Measurements from ENCODE around the gene ELF1. TPM values are rescaled to one million over a fixed set of nuclear protein-coding genes. Genes with fewer than 3 reads are reported as not detected.

The ELF1 gene
- total RNA-seq, 2 experiments from 2014 or later, result 120 to 143 TPM

DNA sequence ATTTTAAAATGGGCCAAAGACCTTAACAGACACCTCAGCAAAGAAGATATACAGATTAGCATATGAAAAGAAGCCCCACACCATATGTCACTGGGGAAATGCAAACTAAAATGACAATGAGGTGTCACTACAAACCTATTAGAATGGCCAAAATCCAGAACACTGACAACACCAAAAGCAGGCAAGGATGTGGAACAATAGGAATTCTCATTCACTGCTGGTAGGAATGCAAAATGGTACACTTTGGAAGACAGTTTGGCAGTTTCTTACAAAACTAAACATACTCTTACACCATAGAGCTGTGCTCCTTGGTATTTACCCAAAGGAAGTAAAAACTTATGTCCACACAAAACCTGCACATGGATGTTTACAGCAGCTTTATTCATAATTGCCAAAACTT lies 23.1 kb downstream of the ELF1 start:
- peaks cover 47% of the 10 kb centered on the region for H3K36me3 Mint-ChIP-seq
- H3K4me3 Mint-ChIP-seq, result peak overlapping the region; percentile 60
- no peaks in the 10 kb centered on the region for H3K9me3 Mint-ChIP-seq (ENCODE audit: low read depth)
- peak overlapping the region; percentile 84 for H3K27ac Mint-ChIP-seq
- CTCF ChIA-PET, result interaction anchor here (1.1 kb wide), 1 partner anchor 18 kb away, joined by 3 read pairs; no protein-coding TSS in a partner anchor
- ATAC-seq, result no peak
- H3K4me1 Mint-ChIP-seq, result peaks cover 77% of the 10 kb centered on the region
- no peak for DNase-seq
- no peaks in the 10 kb centered on the region for H3K27me3 Mint-ChIP-seq

DNA sequence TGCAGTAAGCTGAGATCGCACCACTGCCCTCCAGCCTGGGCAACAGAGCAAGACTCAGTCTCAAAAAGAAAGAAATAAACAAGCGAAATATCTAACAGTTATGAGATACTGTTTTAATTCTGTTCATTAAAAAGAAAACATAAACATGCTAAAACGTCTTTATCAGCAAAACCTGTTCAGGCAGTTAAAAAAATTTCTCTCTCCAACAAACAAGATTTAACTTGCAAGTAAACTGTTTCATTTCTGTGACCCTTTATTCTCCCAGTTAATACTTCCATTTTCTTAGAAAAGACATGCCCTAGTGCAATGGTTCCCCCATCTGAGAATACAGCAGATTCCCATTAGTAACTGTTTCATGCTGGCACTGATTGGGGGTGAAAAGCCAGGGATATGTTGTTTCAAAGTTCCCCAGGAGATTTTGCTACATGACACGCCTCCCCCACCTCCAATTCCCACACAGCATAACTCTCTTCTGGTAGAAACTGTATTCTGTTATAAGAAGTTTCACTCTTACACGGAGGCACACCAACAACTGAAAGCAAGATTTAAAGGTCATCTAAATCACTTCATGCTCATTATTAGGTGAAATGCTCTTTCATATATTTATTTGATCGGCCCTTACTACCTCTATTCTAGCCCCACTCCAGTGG lies 24.4 kb downstream of the ELF1 start:
- CTCF ChIA-PET, result interaction anchor here (0.6 to 1.0 kb wide), 3 partner anchors 9 to 205 kb away, joined by 3 to 4 read pairs (median 3); partner anchors contain the start of gene SLC25A15
- peaks cover 42% of the 10 kb centered on the region for H3K36me3 Mint-ChIP-seq
- no peaks in the 10 kb centered on the region for H3K9me3 Mint-ChIP-seq (ENCODE audit: low read depth)
- H3K27ac Mint-ChIP-seq, result peak overlapping the region; percentile 84
- peak overlapping the region; percentile 60 for H3K4me3 Mint-ChIP-seq
- ATAC-seq (peak; percentile 53), DNase-seq (no peak)
- no peaks in the 10 kb centered on the region for H3K27me3 Mint-ChIP-seq
- peaks cover 81% of the 10 kb centered on the region for H3K4me1 Mint-ChIP-seq

DNA sequence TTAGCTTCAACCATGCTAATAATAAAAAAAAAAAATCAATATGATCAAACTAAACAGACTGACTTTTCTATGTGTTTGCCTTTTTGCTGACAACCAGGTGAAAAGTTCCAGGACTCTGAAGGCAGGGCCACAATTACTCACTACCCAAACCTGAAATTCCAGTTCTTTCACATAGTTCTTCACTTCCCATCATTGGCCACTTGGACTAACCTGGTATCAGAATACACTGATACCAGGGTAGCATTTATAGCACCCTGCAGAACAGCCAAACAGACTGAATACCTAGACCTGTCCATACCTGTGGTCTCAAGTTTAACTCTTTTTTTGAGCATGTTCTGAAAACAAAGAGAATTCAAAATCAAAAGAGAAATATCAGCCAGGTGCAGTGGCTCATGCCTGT lies 25.1 kb downstream of the ELF1 start:
- ATAC-seq, result no peak
- no peaks in the 10 kb centered on the region for H3K9me3 Mint-ChIP-seq (ENCODE audit: low read depth)
- no peak overlapping the region for H3K4me3 Mint-ChIP-seq

DNA sequence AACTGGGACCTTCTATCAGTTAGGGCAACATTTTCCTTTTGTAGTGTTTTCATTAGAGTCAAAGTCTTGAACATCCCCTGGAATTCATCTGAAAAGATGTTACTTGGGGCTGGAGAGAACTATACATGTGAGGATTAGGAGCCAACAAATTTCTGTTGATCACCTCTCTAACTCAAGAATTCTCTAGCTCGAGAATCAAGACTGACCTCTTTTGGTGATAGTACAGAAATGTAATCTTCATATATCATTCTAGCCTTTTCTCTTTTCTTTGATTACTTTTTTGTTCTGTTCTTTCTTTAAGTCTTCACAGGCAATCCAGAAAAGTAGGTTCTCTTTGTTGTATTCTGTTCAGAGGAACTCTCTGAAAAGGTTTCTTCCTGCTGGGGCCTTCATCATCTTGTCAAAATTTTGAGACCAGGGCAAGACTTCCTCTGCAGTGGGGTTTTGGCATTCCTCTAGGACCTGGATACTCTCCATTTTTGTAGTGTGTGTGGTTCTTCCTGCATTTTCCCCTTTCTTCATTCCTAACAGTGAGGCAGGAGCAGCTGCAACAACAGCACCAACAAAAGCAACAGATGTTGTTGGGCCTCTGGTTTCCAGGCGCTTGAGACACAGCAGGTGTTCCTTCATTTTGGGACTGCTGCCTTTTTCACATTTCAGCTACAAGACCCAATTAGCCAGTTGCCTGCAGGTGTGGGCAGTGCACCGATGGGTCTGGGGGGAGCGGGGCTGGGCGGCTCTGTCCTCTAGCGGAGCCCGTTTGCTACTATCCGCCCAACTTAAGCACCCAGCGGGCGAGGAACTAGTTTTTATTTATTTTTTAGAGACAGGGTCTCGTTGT lies 26.2 kb downstream of the ELF1 start:
- Mint-ChIP-seq H3K4me3 (no peak overlapping the region), H3K9me3 (ENCODE audit: low read depth) (no peaks in the 10 kb centered on the region), H3K27ac (peak overlapping the region; percentile 85), H3K36me3 (peaks cover 33% of the 10 kb centered on the region), H3K4me1 (peaks cover 75% of the 10 kb centered on the region), H3K27me3 (no peaks in the 10 kb centered on the region)
- DNase-seq, result no peak
- CTCF ChIA-PET, result interaction anchor here (0.9 to 2.3 kb wide), 8 partner anchors 10 to 62 kb away, joined by 3 to 13 read pairs (median 6); no protein-coding TSS in a partner anchor
- ATAC-seq, result peak; percentile 34

More for the DNA sequence above, 25.1 kb downstream of the ELF1 start:
- peaks cover 37% of the 10 kb centered on the region for H3K36me3 Mint-ChIP-seq
- H3K27me3 Mint-ChIP-seq, result no peaks in the 10 kb centered on the region
- DNase-seq, result no peak
- H3K4me1 Mint-ChIP-seq, result peaks cover 76% of the 10 kb centered on the region
- CTCF ChIA-PET, result interaction anchor here (0.6 to 2.3 kb wide), 4 partner anchors 9 to 340 kb away, joined by 3 to 13 read pairs (median 11); no protein-coding TSS in a partner anchor
- H3K27ac Mint-ChIP-seq, result peak overlapping the region; percentile 84

DNA sequence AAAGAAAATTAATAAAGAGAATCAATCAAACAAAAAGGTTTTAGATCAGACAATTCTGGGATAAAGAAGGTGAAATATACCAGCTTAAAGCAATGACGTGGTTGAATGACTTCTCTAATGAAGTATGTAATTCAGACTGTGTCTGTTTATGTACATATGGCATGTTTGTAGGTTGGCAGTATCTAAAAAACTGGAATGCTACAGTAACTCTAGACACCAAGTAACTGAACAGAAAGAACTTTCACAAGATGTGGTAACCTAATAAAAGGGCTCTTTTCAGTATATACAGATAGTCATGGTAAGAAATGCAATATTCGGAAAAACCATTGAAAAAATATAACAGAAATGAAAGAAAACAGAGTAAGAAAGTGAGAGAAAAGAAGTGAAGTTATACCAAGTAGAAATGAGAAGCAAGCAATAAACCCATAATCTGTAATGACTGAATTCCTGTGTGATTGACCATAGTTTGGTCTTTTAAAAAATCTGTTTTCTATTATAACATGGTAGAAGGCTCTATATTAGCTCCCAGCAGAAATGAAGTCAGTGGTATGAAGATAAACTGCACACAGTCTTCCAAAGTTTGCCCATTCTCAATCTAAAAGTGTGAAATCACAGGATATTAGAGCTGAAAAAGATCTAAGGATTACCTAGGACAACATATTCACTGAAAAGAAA lies 31.4 kb downstream of the ELF1 start:
- DNase-seq (no peak), ATAC-seq (no peak)
- peaks cover 22% of the 10 kb centered on the region for H3K36me3 Mint-ChIP-seq
- no peaks in the 10 kb centered on the region for H3K9me3 Mint-ChIP-seq (ENCODE audit: low read depth)
- no peaks in the 10 kb centered on the region for H3K27me3 Mint-ChIP-seq
- peaks cover 63% of the 10 kb centered on the region for H3K4me1 Mint-ChIP-seq
- CTCF ChIA-PET, result interaction anchor here (0.6 to 2.5 kb wide), 3 partner anchors 13 to 747 kb away, joined by 3 to 10 read pairs (median 4); no protein-coding TSS in a partner anchor
- H3K4me3 Mint-ChIP-seq, result no peak overlapping the region
- H3K27ac Mint-ChIP-seq, result peak overlapping the region; percentile 42

DNA sequence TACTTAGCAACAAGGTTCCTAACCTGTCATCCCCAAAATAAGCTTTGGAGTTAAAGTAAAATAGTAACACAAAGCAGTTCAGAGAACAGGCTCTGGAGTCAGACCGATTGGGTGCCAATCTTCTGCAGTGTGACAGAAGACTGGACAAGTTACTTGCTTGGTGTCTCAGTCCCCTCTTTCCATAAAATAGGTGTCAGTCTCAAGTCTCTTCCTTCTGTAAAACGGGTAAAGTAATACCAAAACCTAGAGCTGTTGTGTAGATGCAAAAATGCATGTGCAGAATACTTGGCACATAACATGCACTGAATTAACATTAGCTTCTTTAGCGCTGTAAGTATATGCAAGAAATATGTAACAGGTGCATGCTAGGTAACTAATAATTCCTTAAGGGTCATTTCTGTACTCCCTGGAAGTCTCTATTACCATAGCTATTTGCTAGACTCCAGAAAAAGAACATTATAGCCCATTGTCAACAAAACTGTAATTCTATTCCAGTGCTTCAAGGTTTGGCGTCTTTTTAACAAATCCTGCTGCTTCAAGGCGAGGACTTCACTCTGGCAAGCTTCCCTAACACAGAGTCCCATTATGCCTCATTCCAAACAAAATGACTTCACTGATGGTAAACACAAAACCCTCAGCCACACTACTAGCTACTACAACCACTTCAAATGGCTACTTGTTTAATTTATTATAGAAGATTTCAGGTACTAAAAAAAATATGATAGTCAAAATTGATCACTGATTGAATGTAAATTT lies 32.8 kb downstream of the ELF1 start:
- no peaks in the 10 kb centered on the region for H3K27me3 Mint-ChIP-seq
- CTCF ChIA-PET, result interaction anchor here (0.6 to 3.2 kb wide), 11 partner anchors 9 to 74 kb away, joined by 3 to 12 read pairs (median 4); no protein-coding TSS in a partner anchor
- peaks cover 55% of the 10 kb centered on the region for H3K4me1 Mint-ChIP-seq
- peak; percentile 3 for ATAC-seq
- H3K4me3 Mint-ChIP-seq, result peak overlapping the region; percentile 96
- DNase-seq, result no peak
- H3K27ac Mint-ChIP-seq, result peak overlapping the region; percentile 93
- H3K9me3 Mint-ChIP-seq (ENCODE audit: low read depth), result no peaks in the 10 kb centered on the region
- H3K36me3 Mint-ChIP-seq, result peaks cover 28% of the 10 kb centered on the region

DNA sequence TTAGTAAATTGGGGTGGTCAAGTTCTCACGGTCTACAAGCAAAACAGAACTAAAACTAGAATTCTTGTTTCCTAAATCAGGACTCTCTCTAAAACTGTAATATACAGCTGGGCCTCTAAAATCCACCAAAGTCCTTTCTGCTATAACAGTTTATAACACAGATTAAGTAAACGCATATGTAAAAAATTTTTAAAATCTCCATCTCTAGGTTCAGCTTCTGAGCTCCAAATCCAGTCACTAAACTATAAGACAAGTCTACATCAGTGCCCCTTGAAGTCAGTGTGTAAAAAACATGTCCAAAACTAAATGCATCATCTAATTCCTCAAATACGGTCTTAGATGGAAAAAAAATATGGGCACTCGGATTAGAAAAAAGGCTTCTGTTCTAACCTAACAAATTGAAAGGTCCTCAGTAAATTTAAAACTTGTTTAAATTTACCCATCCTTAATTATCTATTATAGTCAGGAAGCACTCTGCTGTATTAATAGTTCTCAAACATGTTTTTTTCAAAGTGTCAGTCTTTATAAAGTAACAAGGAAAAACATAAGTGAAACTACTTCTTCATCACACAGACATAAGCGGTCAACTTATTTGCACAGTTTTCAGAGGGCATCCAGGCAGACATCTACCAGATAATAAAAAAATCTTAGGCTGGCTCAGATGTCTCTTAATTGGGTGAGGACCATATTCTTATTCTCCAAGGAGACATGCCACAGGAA lies 33.6 kb downstream of the ELF1 start:
- Mint-ChIP-seq H3K4me1 (peaks cover 50% of the 10 kb centered on the region), H3K36me3 (peaks cover 29% of the 10 kb centered on the region), H3K9me3 (ENCODE audit: low read depth) (no peaks in the 10 kb centered on the region), H3K4me3 (peak overlapping the region; percentile 96), H3K27me3 (no peaks in the 10 kb centered on the region), H3K27ac (peak overlapping the region; percentile 93)
- ATAC-seq, result peak; percentile 3
- DNase-seq, result no peak
- CTCF ChIA-PET, result interaction anchor here (0.7 to 3.2 kb wide), 8 partner anchors 10 to 74 kb away, joined by 3 to 12 read pairs (median 4); no protein-coding TSS in a partner anchor

DNA sequence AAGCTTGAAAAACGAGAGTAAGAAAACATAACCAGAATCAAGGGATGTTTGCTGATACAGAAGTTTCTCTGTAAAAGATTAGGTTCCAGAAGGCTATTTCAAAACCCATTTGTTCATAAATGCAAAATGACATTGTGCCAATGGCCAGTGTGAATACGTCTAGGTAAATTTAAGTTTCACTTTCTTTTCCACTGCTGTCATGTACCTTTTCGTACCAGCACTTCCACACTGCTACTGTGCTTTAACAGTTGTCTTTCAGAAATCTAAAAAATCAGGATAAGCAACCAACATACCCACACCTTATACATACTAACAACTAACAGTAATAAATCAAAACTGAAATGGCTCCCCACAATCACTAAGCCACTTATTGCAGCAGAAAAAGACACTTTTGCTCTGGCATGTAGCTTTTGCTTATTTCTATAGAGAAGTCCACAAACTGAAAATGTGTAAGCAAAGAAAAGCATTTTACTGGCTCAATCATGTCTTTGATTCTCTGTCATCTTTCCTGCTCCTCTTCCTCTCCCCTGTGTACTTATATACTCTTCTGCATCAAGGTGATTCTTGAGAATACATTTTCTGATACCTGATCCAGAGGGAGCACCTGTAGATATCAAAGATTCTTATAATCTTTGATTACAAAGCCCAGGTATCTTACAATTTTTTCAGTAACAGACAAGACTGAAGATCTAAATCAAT lies 34.3 kb downstream of the ELF1 start:
- no peaks in the 10 kb centered on the region for H3K9me3 Mint-ChIP-seq (ENCODE audit: low read depth)
- no peaks in the 10 kb centered on the region for H3K27me3 Mint-ChIP-seq
- DNase-seq, result no peak
- H3K4me1 Mint-ChIP-seq, result peaks cover 46% of the 10 kb centered on the region
- H3K4me3 Mint-ChIP-seq, result peak overlapping the region; percentile 96
- ATAC-seq, result peak; percentile 65
- CTCF ChIA-PET, result interaction anchor here (0.9 to 3.2 kb wide), 7 partner anchors 10 to 75 kb away, joined by 3 to 12 read pairs (median 4); no protein-coding TSS in a partner anchor
- H3K27ac Mint-ChIP-seq, result peak overlapping the region; percentile 93
- peaks cover 36% of the 10 kb centered on the region for H3K36me3 Mint-ChIP-seq

DNA sequence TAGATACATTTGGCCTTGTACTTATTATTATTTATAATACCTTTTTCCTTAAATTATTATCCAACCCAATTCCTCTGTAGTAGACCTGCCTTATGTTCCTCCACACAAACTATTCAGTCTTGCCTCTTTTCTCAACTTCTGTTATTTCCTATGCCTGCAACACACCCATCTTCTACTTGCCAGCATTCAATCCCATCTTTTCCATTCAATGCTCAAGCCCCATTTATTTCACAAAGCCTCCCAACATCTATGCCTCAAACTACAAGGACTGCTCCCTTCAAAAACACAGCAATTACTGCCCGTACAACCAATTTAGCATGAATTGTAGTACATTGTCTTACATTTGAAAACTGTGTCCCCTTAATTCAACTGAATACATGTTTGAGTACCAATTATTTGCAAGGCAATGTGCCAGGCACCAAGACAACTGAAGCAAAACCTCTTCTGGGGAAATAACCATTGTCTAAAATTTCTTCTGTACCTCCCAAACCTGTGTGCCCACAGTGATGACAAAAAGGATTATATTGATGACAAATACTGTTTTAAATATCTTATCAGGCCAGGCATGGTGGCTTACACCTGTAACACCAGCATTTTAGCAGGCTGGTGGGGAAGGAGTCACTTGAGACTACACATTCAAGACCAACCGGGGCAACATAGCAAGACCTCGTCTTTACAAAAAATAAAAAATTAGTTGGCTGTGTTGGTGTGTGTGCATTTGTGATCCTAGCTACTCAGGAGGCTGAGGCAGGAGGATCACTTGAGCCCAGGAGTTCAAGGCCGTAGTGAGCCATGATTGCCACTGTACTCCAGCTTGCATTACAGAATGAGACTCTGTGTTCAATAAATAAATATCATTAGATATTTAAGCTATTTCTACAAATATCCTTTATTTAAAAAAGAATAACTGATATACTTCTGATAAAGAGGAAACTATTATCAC lies 35.1 kb downstream of the ELF1 start:
- peak overlapping the region; percentile 96 for H3K4me3 Mint-ChIP-seq
- H3K9me3 Mint-ChIP-seq (ENCODE audit: low read depth), result no peaks in the 10 kb centered on the region
- H3K4me1 Mint-ChIP-seq, result peaks cover 49% of the 10 kb centered on the region
- H3K27ac Mint-ChIP-seq, result peak overlapping the region; percentile 93
- peaks cover 41% of the 10 kb centered on the region for H3K36me3 Mint-ChIP-seq
- CTCF ChIA-PET, result interaction anchor here (0.9 to 3.2 kb wide), 7 partner anchors 9 to 76 kb away, joined by 3 to 12 read pairs (median 3); no protein-coding TSS in a partner anchor
- no peaks in the 10 kb centered on the region for H3K27me3 Mint-ChIP-seq
- ATAC-seq (peak; percentile 9), DNase-seq (no peak)

DNA sequence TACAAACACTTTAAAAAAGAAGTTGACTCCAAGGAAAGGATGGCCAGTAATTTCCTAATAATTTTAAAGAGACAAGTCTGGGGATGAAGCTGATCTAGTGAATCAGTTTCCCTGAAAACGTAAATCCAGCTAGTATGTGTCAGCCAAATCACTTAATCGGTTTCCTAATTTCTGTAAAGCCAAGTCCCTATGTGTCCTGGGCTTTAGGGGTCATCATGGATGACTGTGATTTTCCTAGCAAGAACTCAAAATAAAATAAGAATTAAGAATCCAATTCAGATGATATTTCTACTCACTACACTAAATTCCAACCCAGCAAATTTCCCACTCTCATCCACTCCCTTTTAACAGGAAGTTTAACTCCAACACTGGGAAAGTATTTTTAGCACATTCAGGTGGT lies 35.9 kb downstream of the ELF1 start:
- peak overlapping the region; percentile 96 for H3K4me3 Mint-ChIP-seq
- peaks cover 50% of the 10 kb centered on the region for H3K4me1 Mint-ChIP-seq
- H3K27ac Mint-ChIP-seq, result peak overlapping the region; percentile 93
- no peaks in the 10 kb centered on the region for H3K9me3 Mint-ChIP-seq (ENCODE audit: low read depth)
- H3K36me3 Mint-ChIP-seq, result peaks cover 45% of the 10 kb centered on the region
- CTCF ChIA-PET, result interaction anchor here (1.0 kb wide), 1 partner anchor 37 kb away, joined by 3 read pairs; no protein-coding TSS in a partner anchor
- H3K27me3 Mint-ChIP-seq, result no peaks in the 10 kb centered on the region
- DNase-seq, result no peak
- ATAC-seq, result no peak
